Immature natural killer cell (primary cell): ENCODE measurements around the gene FGFR2. TPM values are rescaled to one million over a fixed set of nuclear protein-coding genes. Genes with fewer than 3 reads are reported as not detected.

Source experiments
- DNase-seq, 3 donors: peaks; one replicate each; pipeline ENCODE4 v3.0.0; 2022; ENCODE audit warnings: mixed read lengths in 1 of 3
- H3K27ac Mint-ChIP-seq, 6 donors: one replicate each; pipeline ENCODE4 v1.8.0; 2020; ENCODE audit warnings: mixed read lengths in 6 of 6, mild to moderate bottlenecking in 5 of 6, inconsistent platforms in 4 of 6, moderate library complexity in 3 of 6
- H3K27me3 Mint-ChIP-seq, 3 donors: one replicate each; pipeline ENCODE4 v1.8.0; 2020 to 2021; ENCODE audit warnings: low read depth in 3 of 3, mild to moderate bottlenecking in 3 of 3, mixed read lengths in 3 of 3, moderate library complexity in 3 of 3, inconsistent platforms in 1 of 3
- H3K36me3 Mint-ChIP-seq, 3 donors: one replicate each; pipeline ENCODE4 v1.8.0; 2020; ENCODE audit warnings: mixed read lengths in 3 of 3, inconsistent platforms in 2 of 3, mild to moderate bottlenecking in 2 of 3
- H3K4me1 Mint-ChIP-seq, 2 donors: one replicate each; pipeline ENCODE4 v1.8.0; 2020; ENCODE audit warnings: inconsistent platforms in 2 of 2, mild to moderate bottlenecking in 2 of 2, mixed read lengths in 2 of 2, moderate library complexity in 1 of 2
- H3K4me3 Mint-ChIP-seq, 5 donors: one replicate each; pipeline ENCODE4 v1.8.0; 2020; ENCODE audit warnings: mild to moderate bottlenecking in 5 of 5, mixed read lengths in 5 of 5, inconsistent platforms in 3 of 5, moderate library complexity in 3 of 5
- H3K9me3 Mint-ChIP-seq, 6 donors: one replicate each; pipeline ENCODE4 v1.8.0; 2020; ENCODE audit warnings: mild to moderate bottlenecking in 6 of 6, mixed read lengths in 6 of 6, inconsistent platforms in 4 of 6, moderate library complexity in 3 of 6
- polyA plus RNA-seq, 3 donors: library from polyadenylated mRNA; unstranded; fragments of 300-500 nt; fragmentation: Illumina TruSeq; gene quantifications; one replicate each; pipeline ENCODE4 v1.2.3, GENCODE V29; 2021

FGFR2 gene
- polyA plus RNA-seq, 3 donors from 2014 or later, result not detected

- Mint-ChIP-seq H3K36me3 (no peaks in the 10 kb centered on the region), H3K27ac (no peak overlapping the region), H3K9me3 (no peaks in the 10 kb centered on the region), H3K27me3 (peaks cover 2 to 6% (median 3%) of the 10 kb centered on the region in 3 donors), H3K4me1 (no peaks in the 10 kb centered on the region), H3K4me3 (no peak overlapping the region)
- no peak for DNase-seq
Measured at GRCh38 chr10:121457729-121458128, 140.5 kb downstream of the FGFR2 start.

DNA sequence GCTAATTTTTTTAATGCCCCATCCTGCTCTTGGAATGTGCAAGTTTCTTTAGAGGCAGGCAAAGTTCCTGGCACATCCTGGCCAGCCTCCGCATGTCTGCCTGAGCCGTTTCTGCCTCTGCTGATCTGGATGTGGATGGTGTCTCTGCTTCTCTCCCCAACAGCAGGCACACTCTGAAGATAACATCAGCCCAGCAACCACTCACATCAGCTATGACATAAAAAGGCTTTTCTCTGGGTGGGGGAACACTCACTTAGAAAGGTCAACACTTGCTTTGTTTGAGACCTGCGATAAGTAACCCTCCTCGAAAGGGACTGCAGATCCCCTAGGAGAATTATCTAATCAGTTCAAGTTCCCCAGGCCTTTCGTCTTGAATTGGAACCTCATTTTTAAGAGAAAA is 142.9 kb downstream of the FGFR2 start:
- Mint-ChIP-seq H3K9me3 (no peaks in the 10 kb centered on the region), H3K4me1 (no peaks in the 10 kb centered on the region), H3K4me3 (no peak overlapping the region), H3K27ac (no peak overlapping the region), H3K27me3 (peaks cover 0 to 3% (median 2%) of the 10 kb centered on the region in 3 donors), H3K36me3 (no peaks in the 10 kb centered on the region)
- no peak for DNase-seq

DNA sequence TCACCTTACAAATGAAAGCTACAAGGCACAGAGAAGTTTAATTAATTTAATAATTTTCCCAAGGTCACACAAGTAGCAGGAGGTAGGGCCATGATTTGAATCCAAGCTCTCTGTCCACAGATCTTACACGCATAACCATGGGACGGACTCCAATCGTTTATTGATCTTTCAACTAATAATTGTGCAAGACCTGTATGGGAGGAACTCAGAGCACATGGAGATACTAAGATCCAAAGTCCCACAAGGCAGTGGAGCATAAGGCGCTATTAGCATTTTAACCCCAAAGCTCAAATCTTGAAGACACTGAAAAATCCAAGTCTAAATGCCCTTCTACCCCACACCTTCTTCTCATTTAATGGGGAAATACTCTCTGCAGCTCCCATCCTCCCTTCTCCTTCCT is 143.5 kb downstream of the FGFR2 start:
- no peak for DNase-seq
- no peaks in the 10 kb centered on the region for H3K4me1 Mint-ChIP-seq
- peaks cover 0 to 2% (median 0%) of the 10 kb centered on the region in 3 donors for H3K27me3 Mint-ChIP-seq
- no peaks in the 10 kb centered on the region for H3K36me3 Mint-ChIP-seq
- H3K4me3 Mint-ChIP-seq, result no peak overlapping the region
- no peak overlapping the region for H3K27ac Mint-ChIP-seq
- H3K9me3 Mint-ChIP-seq, result no peaks in the 10 kb centered on the region

GRCh38 chr10:121453160-121453559 is 145.1 kb downstream of the FGFR2 start:
- no peak for DNase-seq
- H3K4me1 Mint-ChIP-seq, result no peaks in the 10 kb centered on the region
- no peak overlapping the region for H3K4me3 Mint-ChIP-seq
- H3K36me3 Mint-ChIP-seq, result no peaks in the 10 kb centered on the region
- H3K9me3 Mint-ChIP-seq, result no peaks in the 10 kb centered on the region
- no peak overlapping the region for H3K27ac Mint-ChIP-seq
- H3K27me3 Mint-ChIP-seq, result peaks cover 0 to 2% (median 0%) of the 10 kb centered on the region in 3 donors

DNA sequence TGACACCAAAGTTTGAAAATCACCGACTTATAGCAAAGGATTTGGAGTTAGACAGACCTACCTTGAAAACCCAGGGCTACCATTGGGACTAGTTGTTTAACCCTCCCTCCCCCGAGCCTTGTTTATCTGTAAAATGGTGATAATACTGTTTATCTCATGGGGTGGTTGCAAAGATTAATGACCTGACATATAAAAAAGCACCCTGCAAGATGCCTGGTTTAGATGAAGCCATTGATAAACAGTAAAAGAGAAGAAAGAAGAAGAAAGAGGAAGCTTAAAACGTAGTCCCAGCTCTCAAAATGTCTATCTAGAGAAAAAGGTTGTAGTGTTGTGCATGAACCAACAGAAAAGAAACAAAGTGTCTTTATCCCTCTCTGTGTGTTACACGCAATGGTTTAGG is 145.7 kb downstream of the FGFR2 start:
- no peaks in the 10 kb centered on the region for H3K36me3 Mint-ChIP-seq
- H3K9me3 Mint-ChIP-seq, result no peaks in the 10 kb centered on the region
- H3K27ac Mint-ChIP-seq, result no peak overlapping the region
- H3K27me3 Mint-ChIP-seq, result peaks cover 0 to 3% (median 0%) of the 10 kb centered on the region in 3 donors
- no peaks in the 10 kb centered on the region for H3K4me1 Mint-ChIP-seq
- no peak overlapping the region for H3K4me3 Mint-ChIP-seq
- DNase-seq, result no peak

DNA sequence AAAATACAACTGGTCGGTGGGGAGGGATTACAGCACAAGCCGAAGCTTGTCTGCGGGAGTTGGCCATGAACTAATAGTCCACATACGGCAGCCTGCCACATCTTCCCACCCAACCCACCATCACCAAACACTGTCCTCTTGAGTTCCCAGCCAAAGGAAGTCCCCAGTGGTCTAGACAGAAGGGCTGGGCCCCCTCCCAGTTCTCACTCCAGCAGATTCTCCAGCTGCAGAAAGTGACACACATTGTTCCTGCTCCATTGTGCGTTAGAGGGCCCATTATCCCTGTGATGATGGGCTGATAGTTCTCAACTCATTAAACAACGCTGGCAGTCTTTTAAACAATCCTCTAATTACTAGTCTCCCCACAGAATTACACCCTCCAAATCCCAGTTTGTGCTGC is 148.0 kb downstream of the FGFR2 start:
- H3K4me1 Mint-ChIP-seq, result no peaks in the 10 kb centered on the region
- H3K36me3 Mint-ChIP-seq, result no peaks in the 10 kb centered on the region
- no peak for DNase-seq
- no peak overlapping the region for H3K27ac Mint-ChIP-seq
- H3K9me3 Mint-ChIP-seq, result peaks cover 0 to 2% (median 0%) of the 10 kb centered on the region in 6 donors
- H3K27me3 Mint-ChIP-seq, result peaks cover 0 to 4% (median 0%) of the 10 kb centered on the region in 3 donors
- no peak overlapping the region for H3K4me3 Mint-ChIP-seq

DNA sequence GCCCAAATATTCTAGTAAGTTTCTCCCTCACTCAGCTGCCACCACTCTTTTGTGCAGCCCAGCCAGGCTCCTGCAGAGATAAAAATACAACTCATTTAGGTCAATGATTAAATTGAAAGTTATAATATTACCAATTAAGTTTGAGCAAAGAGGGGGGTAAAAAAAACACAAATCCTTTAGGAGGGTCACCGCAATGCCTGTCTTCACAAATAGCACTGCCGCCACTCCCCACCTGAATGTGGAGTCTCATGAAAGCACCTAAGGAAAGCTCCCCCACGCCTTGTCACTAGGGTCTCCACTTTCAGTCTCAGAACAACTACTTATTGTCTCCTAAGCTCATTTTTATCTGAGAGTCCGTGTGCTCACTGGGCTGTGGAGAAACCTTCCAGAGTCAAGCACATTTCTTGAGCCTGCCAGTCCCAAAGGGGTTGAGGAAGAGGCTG is 148.7 kb downstream of the FGFR2 start:
- H3K36me3 Mint-ChIP-seq, result no peaks in the 10 kb centered on the region
- no peak overlapping the region for H3K4me3 Mint-ChIP-seq

GRCh38 chr10:121448766-121449421 is 149.3 kb downstream of the FGFR2 start:
- H3K4me3 Mint-ChIP-seq, result no peak overlapping the region
- no peaks in the 10 kb centered on the region for H3K36me3 Mint-ChIP-seq
- DNase-seq, result no peak
- H3K4me1 Mint-ChIP-seq, result no peaks in the 10 kb centered on the region
- H3K27me3 Mint-ChIP-seq, result peaks cover 0 to 5% (median 0%) of the 10 kb centered on the region in 3 donors
- peaks cover 0 to 2% (median 0%) of the 10 kb centered on the region in 6 donors for H3K9me3 Mint-ChIP-seq
- H3K27ac Mint-ChIP-seq, result no peak overlapping the region

More for the DNA sequence above, 148.7 kb downstream of the FGFR2 start:
- no peak for DNase-seq
- Mint-ChIP-seq H3K27ac (no peak overlapping the region), H3K4me1 (no peaks in the 10 kb centered on the region), H3K9me3 (peaks cover 0 to 2% (median 0%) of the 10 kb centered on the region in 6 donors), H3K27me3 (peaks cover 0 to 5% (median 0%) of the 10 kb centered on the region in 3 donors)

DNA sequence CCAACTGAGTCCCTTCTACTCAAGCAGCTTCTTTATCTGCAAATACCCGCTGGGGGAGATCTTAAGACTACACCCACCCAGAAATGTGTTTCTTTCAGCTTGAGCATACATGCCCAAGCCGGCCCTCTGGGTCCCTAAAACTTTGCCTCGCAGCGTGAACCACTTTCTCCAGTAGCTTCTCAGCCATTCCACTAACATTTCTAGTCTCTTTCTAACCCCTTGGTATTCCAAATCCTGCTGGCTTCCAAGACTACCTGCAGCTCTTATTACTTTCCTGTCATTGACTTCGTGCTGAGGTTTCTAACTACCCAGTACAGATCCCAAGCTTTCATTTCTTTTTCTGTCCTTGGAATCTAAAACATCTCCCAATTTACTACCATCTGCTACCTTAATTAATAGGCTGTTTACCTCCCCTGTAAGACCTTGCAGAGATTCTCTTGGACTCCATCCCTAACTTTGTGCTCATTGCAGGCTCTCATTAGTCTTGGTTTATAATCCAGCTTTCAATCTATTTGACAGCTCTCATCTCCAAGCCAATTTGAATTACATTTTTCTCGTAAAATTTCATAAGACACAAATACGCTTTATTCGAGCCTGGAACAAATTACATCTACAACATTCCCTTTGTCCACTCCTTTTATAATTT is 153.6 kb downstream of the FGFR2 start:
- no peaks in the 10 kb centered on the region for H3K36me3 Mint-ChIP-seq

DNA sequence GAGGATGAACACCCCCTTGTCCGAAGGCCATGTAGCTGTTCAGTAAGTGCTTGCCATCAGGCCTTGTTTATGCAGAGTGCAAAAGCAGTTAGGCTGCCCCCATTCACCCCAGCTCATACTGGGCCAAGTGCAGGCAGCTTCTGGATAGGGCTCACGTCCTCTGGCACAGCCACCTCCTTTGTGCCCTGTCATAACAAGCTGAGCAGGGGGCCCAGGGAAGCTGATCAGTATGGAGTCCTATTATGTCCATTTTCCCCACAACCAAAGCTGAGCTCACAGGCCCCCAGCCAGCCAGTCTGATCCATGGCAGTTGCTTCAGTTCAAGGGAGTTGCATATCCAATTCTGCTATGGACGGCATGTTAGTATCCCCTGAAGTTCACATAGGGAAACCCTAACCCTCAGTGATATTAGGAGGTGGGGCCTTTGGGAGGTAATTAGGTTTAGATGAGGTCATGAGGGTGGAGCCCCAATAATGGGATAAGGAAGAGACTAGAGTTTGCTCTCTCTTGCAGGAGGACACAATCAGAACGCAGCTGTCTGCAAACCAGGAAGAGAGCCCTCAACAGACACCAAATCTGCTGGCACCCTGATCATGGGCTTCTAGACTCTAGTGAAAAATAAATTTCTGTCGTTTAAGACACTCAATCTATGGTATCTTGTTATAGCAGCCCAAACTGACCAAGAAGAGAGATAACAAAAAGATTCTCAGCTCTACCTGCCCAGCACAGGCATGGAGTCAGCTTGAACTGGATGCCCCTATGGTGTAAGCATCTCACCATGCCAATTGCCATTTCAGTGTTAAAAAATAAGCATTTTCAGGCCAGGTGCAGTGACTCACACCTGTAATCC is 155.9 kb downstream of the FGFR2 start:
- peaks cover 0 to 2% (median 0%) of the 10 kb centered on the region in 6 donors for H3K9me3 Mint-ChIP-seq
- H3K27ac Mint-ChIP-seq, result no peak overlapping the region
- no peaks in the 10 kb centered on the region for H3K4me1 Mint-ChIP-seq
- H3K4me3 Mint-ChIP-seq, result no peak overlapping the region
- no peak for DNase-seq
- H3K36me3 Mint-ChIP-seq, result no peaks in the 10 kb centered on the region
- peaks cover 0 to 4% (median 1%) of the 10 kb centered on the region in 3 donors for H3K27me3 Mint-ChIP-seq

More for the DNA sequence above, 153.6 kb downstream of the FGFR2 start:
- Mint-ChIP-seq H3K4me3 (no peak overlapping the region), H3K4me1 (no peaks in the 10 kb centered on the region), H3K27ac (no peak overlapping the region), H3K9me3 (peaks cover 0 to 2% (median 0%) of the 10 kb centered on the region in 6 donors), H3K27me3 (peaks cover 0 to 3% (median 2%) of the 10 kb centered on the region in 3 donors)
- no peak for DNase-seq

DNA sequence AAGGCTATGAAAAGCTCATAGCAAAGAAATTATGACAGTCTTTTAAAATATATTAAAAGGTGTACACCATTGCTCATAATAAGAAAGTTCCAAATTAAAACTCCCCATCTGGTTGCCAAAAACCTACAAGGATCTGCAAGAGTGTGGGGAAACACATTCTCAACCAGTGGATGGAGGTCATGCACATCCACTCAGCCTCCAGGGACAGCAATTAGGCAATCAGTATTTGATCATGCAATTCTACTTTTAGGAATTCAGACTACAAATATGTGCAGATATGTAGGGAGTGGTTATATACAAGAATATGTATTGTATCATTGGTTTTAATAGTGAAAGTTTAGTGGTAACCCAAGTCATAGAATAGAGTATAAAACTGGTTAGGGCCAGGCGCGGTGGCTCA is 157.8 kb downstream of the FGFR2 start:
- no peak for DNase-seq
- Mint-ChIP-seq H3K9me3 (peaks cover 0 to 3% (median 0%) of the 10 kb centered on the region in 6 donors), H3K4me3 (no peak overlapping the region), H3K27me3 (peaks cover 0 to 4% (median 1%) of the 10 kb centered on the region in 3 donors), H3K36me3 (no peaks in the 10 kb centered on the region), H3K4me1 (no peaks in the 10 kb centered on the region), H3K27ac (no peak overlapping the region)

DNA sequence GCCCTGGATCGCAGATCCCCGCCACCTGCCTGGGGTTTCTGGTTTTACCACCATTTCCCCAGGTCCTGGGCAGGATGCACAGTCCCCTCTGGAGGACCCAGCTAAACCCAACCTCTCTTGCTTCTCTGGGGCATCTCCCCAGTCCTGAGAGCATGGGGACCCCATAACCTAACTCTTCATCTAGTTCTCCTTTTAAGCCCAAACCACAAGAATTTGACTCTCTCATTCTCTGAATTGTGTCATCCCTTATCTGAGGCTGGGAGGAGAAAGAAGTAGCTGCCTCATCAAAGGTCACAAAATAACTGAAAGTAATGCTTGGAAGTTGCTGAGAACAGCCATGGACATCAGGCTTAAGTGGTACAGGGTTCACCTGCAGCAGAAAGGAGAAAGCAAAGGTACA is 159.9 kb downstream of the FGFR2 start:
- H3K36me3 Mint-ChIP-seq, result no peaks in the 10 kb centered on the region
- no peak overlapping the region for H3K4me3 Mint-ChIP-seq
- H3K27ac Mint-ChIP-seq, result no peak overlapping the region
- H3K9me3 Mint-ChIP-seq, result peaks cover 0 to 2% (median 0%) of the 10 kb centered on the region in 6 donors
- peaks cover 0 to 2% (median 0%) of the 10 kb centered on the region in 3 donors for H3K27me3 Mint-ChIP-seq
- DNase-seq, result no peak
- no peaks in the 10 kb centered on the region for H3K4me1 Mint-ChIP-seq

- Mint-ChIP-seq H3K36me3 (no peaks in the 10 kb centered on the region), H3K4me3 (no peak overlapping the region), H3K27ac (no peak overlapping the region), H3K9me3 (peaks cover 0 to 2% (median 0%) of the 10 kb centered on the region in 6 donors), H3K27me3 (peaks cover 0 to 2% (median 0%) of the 10 kb centered on the region in 3 donors), H3K4me1 (no peaks in the 10 kb centered on the region)
- no peak for DNase-seq
Measured at GRCh38 chr10:121437596-121437995, 160.6 kb downstream of the FGFR2 start.
